GM21825 (cell line): ENCODE measurements around the gene XIRP1.
"Not testable (repeated sequence)": the region's sequence is repeated elsewhere in the genome, so short reads cannot be mapped to it uniquely, and the experiment has no call there.

Experiments
- ATAC-seq: cut with Tn5 transposase; IDR thresholded peaks from one replicate; pipeline ENCODE4 v1.9.1; 2021; ENCODE audit warnings: mild to moderate bottlenecking, moderate library complexity; ENCODE audit not compliant: unreplicated experiment

XIRP1 gene

GRCh38 chr3:39192490-39193092, at the start of gene XIRP1:
XIRP1 (minus strand) TSS chr3:39192595; CDS start chr3:39189445, 3,150 bp downstream.
- no peak for ATAC-seq

- ATAC-seq, result no peak
These were observed 49.2 kb upstream of the XIRP1 start for GRCh38 chr3:39241561-39241960.

- no peak for ATAC-seq
These were observed 44.6 kb upstream of the XIRP1 start for GRCh38 chr3:39237027-39237426.

GRCh38 chr3:39234651-39235050, 42.3 kb upstream of the XIRP1 start:
- ATAC-seq, result no peak

- ATAC-seq, result no peak
These were observed 40.5 kb upstream of the XIRP1 start for GRCh38 chr3:39232859-39233258.

- no peak for ATAC-seq
These were observed 38.1 kb upstream of the XIRP1 start for GRCh38 chr3:39230453-39230852.

- ATAC-seq, result no peak
These were observed 36.1 kb upstream of the XIRP1 start for GRCh38 chr3:39228496-39228895.

GRCh38 chr3:39227596-39227995, 35.2 kb upstream of the XIRP1 start:
- not testable (repeated sequence) for ATAC-seq

GRCh38 chr3:39226106-39226741, 33.8 kb upstream of the XIRP1 start:
- peak; percentile 62 for ATAC-seq

- no peak for ATAC-seq
These were observed 31.9 kb upstream of the XIRP1 start for GRCh38 chr3:39224288-39224687.

GRCh38 chr3:39222939-39223338, 30.5 kb upstream of the XIRP1 start:
- no peak for ATAC-seq

- ATAC-seq, result no peak
These were observed 30.1 kb upstream of the XIRP1 start for GRCh38 chr3:39222462-39222861.

- ATAC-seq, result peak; percentile 19
These were observed 28.7 kb upstream of the XIRP1 start for GRCh38 chr3:39221141-39221530.

GRCh38 chr3:39220407-39221140, 28.2 kb upstream of the XIRP1 start:
- peak; percentile 37 for ATAC-seq

GRCh38 chr3:39219702-39220101, 27.3 kb upstream of the XIRP1 start:
- no peak for ATAC-seq

GRCh38 chr3:39216176-39216790, 23.9 kb upstream of the XIRP1 start:
- ATAC-seq, result peak; percentile 89

GRCh38 chr3:39213613-39214012, 21.2 kb upstream of the XIRP1 start:
- no peak for ATAC-seq

- ATAC-seq, result no peak
These were observed 20.3 kb upstream of the XIRP1 start for GRCh38 chr3:39212665-39213064.

- no peak for ATAC-seq
These were observed 19.1 kb upstream of the XIRP1 start for GRCh38 chr3:39211332-39212130.

- no peak for ATAC-seq
These were observed 17.7 kb upstream of the XIRP1 start for GRCh38 chr3:39210078-39210477.
